ENCODE data around the gene U2SURP.
"Not testable (repeated sequence)": the region's sequence is repeated elsewhere in the genome, so short reads cannot be mapped to it uniquely, and the experiment has no call there.

The U2SURP gene

DNA sequence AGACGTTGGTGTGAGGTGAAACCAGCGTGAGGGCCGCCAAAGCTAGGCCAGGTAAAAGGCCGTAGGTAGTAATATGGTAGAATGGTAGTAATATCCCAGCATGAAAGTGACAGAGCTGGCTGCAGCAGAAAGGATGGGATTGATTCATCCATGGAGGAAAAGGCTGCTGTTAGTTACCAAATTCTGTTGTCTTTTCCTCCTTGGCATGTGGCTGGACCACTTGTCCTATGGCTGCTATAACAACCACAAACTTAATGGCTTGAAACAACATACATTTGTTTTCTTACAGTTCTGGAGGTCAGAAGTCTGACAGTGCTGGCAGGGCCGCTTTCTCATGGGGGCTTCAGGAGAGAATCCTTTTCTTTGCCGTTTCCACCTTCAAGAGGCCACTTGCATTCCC lies 70.4 kb downstream of the U2SURP start:
- DNase-seq (ENCODE audit: low read depth), result no peak

DNA sequence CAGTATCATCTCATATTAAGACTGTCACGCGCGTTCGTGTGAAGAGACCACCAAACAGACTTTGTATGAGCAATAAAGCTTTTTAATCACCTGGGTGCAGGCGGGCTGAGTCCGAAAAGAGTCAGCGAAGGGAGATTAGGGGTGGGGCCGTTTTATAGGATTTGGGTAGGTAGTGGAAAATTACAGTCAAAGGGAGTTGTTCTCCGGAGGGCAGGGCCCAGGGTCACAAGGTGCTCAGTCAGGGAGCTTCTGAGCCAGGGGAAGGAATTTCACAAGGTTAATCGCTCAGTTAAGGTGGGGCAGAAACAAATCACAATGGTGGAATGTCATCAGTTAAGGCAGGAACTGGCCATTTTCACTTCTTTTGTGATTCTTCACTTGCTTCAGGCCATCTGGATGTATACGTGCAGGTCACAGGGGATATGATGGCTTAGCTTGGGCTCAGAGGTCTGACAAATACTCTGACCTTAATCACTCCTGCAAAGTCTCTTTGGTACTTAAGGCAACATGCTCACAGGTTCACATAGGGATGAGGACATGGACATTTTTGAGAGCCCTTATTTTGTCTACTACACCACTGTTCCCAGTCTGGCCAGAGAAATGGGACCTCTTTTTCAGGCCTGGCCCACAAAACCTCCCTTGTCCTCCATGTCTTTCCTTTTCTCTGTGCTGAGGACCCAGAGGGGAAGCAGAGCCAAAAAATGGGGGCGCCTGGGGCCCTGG lies 71.1 kb downstream of the U2SURP start:
- not testable (repeated sequence) for DNase-seq (ENCODE audit: low read depth)

DNA sequence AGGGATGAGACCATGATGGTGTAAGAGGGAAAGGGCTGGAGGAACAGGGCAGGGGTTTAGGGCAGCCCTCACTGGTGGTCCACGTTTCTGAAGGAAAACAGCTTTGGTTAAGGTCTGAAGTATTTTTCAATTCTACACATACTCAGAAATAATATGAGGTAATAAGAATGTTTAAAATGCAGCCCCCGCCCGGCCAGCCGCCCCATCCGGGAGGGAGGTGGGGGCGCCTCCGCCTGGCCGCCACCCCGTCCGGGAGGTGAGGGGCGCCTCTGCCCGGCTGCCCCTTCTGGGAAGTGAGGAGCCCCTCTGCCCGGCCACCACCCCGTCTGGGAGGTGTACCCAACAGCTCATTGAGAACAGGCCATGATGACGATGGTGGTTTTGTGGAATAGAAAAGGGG lies 72.2 kb downstream of the U2SURP start:
- DNase-seq (ENCODE audit: low read depth), result not testable (repeated sequence)

DNA sequence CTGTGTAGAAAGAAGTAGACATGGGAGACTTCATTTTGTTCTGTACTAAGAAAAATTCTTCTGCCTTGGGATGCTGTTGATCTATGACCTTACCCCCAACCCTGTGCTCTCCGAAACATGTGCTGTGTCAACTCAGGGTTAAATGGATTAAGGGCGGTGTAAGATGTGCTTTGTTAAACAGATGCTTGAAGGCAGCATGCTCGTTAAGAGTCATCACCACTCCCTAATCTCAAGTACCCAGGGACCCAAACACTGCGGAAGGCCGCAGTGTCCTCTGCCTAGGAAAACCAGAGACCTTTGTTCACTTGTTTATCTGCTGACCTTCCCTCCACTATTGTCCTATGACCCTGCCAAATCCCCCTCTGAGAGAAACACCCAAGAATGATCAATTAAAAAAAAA lies 72.6 kb downstream of the U2SURP start:
- DNase-seq (ENCODE audit: low read depth), result not testable (repeated sequence)

DNA sequence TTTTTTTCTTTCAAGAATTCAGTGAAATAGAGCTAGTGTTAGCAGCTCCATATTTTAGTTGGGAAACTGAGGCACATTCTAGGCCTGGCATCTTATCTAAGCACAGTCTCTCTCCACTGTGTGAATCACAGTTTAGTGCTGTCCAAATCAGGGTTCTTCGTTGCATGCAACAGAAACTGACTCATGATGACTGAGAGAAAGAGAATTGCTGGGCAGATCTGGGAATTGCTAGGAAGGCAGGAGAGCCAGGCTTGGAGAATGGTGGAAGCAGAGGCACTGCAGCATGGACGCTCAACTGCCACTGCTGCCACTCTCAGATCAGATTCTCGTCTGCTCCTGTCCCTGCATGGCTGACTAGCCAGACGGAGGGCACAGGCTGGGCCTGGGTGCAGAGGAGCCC lies 77.5 kb downstream of the U2SURP start:
- no peak for DNase-seq (ENCODE audit: low read depth)

DNA sequence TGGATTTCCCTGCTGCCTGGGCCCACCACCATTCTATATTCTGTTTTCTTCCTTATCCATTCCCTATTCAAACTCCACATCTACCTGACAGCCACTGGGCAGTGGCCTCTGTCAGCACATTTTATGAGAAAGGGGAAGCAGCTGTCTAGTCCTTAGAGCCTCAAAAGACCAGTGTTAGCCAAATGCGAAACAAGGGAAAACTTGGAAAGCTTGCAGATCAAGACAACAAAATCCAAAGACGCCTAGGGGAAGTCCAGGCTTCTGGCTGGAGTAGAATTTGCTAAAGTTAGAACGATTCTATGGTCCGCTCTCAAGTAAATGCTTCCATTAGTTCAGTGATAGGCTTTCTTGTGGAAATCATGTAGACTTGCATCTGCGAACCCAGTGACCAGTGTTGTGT lies 78.8 kb downstream of the U2SURP start:
- no peak for DNase-seq (ENCODE audit: low read depth)

DNA sequence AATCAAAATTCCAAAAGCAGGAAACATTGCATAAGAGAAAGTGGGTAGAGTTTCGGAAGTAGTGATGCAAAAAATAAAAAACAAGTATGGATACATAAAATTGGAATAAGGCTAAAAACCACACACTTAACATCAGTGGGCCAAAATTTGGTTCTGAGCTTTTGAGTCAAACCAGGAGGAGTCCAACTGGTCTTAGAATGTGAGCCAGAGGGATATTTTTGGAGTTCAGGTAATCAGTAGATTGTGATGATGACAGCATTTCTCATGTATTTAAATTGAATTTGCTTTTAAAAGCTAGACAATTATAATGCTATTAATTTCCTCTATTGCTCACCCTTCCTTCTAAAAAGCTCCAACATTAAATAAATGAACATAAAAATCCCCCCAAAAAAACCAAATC lies 80.0 kb downstream of the U2SURP start:
- DNase-seq (ENCODE audit: low read depth), result no peak

DNA sequence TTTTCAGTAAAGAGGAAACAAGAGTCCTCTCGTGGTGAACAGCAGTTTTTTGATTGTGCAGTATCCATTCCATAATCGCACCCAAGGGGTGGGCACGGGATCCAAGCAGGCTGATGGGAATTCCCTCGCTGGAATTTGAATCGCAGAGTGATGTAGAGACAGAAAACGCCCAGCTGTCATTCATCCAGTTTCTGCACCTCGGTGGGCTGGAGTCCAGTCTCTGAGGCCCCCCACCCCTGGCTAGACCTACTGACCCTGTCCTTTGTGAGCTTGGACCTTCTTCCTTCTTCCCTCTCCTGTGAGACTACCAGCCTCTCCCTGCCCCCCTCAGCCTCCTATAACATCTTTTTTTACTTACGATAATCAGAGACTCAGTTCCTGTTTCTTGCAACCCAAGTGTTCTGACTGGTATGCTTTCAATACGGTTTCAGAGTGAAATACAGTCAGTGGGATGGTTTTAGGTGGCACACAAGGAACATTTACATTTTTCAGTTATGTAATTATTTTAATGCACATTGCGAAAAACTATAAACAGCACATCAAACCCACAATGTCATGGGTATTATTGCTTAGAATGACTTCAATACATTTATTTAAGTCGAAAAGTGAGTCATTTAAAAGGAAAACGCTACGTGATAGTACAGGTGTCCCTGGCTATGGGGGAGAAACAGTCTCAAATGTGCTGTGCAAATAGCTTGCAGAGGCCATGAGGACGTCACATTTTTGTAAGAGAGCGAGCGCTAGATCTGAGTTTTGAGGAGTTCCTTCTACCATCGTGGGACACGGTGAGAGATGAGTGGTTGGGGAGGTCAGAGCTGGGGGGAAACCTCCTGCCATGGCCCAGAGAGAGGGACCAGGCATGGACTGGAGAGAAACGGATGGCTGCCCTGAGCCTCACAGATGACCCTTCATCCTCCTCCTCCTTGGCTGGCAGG lies 80.7 kb downstream of the U2SURP start:
- no peak for DNase-seq (ENCODE audit: low read depth)

DNA sequence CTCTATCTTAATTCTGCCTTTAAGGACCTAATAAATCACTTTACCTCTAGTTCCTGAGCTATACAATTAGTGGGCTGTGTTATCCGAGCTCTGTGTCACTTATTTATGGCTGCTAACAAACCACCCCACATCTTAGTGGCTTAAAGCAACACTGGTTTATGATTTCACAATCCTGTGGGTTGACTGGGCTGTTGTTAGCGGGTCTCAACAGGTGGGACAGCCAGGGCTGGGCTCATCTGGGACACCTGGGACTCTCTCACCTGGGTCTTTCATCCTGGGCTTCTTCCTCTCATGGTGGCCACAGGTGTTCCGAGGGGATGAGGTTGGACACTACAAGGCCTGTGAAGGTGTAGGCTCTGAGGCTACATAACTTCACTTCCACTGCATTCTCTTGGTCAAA lies 82.4 kb downstream of the U2SURP start:
- no peak for DNase-seq (ENCODE audit: low read depth)

DNA sequence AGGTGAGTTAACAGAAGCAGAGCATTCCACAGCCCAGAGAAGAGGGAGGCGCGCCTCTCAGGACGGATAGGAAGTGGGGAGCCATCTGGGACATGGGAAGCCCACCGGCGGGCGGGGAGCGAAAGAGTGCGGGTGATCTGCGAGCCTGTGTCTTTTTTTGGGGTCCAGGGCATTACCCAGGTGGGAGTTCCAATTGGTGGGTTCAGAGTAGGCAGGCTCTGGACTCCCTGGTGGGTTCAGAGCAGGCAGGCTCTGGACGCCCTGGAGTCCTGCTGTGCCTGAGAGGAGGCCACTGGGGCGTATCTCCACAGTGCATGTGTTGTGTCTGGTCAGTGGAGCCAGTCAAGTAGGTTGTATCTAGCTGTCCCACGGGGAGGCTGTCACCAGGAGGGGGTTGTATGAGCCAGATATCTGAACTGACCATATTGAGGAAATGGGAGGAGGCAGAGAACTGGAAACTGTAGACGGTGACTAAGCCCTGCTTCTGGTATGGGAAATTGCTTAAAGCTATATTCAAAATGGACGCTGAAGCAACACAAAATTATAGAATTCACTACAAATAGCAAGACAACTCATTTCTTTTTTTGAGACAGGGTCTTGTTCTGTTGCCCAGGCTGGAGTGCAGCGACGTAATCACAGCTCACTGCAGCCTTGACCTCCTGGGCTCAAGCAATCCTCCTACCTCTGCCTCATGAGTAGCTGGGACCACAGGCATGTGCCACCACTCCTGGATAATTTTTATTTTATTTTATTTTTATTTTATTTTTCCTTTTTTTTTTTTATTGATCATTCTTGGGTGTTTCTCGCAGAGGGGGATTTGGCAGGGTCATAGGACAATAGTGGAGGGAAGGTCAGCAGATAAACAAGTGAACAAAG lies 83.7 kb downstream of the U2SURP start:
- DNase-seq (ENCODE audit: low read depth), result no peak

DNA sequence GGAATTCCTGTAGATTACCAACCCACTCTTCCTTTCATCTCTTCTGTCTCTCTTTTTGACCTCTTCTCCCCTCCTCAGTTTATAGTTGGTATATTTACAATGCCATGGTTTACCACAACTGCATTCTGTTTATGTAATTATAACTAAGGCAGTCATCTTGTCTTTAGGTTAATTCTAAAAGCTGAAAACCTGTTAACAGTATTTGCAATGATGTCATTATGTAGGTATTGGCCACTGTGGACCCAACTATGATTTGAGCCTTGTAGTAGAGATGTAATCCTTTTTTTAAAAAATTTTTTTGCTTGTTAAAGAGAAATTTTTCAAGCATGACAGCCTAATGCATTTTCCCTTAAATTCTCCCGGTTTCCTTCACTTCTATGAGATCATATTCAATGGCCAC lies 87.5 kb downstream of the U2SURP start:
- no peak for DNase-seq (ENCODE audit: low read depth)

DNA sequence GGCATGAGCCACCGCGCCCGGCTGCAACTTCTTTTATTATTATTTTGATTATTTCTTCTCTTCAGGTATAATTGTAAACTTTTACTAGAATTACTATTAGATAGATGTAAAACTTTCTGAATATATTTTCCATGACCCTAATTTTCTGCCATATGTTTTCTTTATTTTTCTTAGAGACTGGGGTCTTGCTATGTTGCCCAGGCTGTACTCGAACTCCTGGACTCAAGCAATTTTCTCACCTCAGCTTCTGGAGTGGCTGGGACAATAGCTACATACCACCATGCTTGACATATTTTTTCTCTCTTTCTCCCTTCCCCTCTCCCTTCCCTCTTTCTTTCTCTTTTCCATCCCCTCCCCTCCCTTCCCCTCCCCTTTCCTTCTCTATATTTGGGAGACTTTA lies 88.6 kb downstream of the U2SURP start:
- no peak for DNase-seq (ENCODE audit: low read depth)

DNA sequence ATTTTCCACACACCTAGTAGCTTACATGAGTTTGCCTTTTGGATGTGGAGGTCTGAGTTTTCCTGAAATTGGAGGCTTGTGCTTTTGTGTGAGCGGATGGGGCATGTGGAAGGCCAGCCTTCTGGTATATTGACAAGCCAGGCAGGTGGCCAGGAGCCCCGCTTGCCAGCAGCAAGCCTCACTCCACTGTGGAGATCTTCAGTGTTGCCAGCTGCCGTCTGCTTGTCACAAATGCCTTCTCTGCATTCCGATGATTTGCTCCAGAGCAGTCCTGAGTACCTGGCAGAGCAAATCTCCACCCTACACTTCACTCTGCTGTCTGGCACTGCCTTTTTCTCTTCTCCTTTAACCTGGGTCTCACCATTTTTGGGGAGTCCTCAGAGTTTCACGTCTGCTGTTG lies 89.1 kb downstream of the U2SURP start:
- no peak for DNase-seq (ENCODE audit: low read depth)

DNA sequence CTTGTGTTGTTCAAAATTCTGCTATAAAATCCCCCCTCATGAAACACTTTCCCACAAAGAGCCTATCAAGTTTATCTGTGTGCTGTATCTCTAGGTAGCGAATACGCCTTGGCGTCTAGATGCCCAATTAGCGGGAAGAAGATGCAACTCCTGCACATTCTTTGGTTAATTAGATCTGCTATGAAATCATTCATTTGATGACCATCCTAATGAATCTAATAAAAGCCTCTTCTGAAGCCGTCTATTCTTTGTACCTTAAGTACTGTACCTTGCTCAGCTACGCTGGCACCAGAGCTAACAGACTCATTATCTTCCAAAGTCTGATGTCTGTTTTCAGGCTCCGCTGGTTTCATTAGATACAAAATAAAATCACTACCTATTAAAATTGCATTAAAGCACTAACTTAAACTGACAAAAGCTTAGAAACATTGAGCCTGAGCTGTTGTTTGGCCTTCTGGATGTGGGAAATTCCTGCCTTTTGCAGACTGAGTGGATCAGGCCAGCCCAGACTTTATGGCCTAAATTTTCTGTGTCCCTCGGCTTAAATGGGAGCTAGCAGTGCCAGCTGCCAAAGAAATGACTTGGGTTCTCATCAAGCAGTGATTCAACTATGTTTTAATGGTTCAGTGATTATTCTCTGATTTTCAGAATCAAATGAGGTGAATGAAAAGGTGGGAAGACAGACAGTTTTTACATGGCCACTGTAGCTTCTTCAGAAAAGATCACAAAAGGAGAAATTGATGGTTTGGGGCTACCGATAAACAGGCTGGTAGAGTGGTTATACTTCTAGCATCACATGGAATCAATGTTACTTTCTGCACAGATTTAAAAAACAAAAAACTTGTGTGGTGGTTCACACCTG lies 89.8 kb downstream of the U2SURP start:
- no peak for DNase-seq (ENCODE audit: low read depth)

DNA sequence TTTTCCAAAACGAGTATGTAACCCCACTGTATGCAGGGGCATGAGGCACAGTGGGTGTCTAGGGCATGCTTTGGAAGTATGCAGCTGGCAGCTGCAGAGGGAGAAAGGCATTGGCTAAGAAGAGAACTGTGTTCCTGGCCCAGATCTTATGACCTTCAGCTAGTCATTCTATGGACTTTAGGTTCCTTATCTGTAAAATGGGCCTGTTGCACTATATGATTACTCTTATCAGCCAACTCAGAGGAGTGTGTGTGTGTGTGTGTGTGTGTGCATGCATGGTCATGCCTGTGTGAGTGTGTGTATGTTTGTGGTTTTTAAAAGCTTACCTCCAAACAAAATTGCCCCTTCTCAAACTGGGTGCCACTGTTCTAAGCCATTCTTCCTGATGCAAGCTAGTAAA lies 90.8 kb downstream of the U2SURP start:
- no peak for DNase-seq (ENCODE audit: low read depth)

DNA sequence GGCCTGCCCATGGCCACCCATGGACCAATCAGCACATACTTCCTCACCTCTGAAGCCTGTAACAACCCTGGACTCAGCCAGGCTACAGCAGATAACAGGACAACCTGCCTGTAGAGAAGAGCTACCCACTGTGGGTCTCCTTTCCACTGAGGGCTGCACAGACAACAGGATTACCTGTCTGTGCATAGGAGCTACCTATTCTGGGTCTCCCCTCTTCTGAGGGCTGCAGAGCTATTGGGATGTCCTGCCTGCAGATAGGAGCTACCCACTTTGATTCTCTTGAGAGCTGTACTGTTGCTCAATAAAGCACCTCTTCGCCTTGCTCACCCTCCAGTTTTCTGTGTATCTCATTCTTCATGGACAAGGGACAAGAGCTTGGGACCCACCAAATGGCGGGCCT lies 94.4 kb downstream of the U2SURP start:
- DNase-seq (ENCODE audit: low read depth), result no peak

DNA sequence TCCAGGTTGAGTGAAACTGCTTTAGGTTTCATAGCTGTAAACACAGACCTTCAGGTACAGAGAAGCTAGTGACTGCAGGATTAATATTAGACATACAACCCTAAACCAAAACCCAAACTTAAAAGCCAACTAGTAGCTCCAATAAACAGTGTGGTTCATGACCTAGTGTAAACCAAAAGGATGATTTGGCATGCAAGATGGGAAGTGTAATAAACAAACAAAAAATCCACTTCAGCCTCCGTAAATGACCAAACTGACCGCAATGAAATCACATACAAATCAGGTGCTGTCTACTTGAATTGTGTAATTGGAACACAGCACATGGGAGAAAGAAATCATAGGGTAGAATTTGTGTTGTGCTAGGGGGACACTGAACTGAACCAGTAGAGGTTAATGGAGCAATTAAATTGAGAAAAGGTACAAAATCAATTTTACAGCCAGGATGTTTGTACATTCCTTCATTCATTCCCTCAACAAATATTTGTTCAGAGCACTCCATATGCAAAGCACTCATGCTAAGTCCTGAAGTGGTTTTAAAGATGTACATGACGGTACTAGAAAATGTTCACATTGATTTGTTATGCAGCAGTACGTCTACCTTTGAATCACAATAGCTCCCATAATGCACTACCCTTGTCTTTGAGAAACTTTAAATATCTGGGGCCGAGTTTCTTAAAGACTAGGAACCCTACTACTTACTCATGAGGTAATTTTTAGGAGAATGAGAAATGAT lies 96.8 kb downstream of the U2SURP start:
- no peak for DNase-seq (ENCODE audit: low read depth)

DNA sequence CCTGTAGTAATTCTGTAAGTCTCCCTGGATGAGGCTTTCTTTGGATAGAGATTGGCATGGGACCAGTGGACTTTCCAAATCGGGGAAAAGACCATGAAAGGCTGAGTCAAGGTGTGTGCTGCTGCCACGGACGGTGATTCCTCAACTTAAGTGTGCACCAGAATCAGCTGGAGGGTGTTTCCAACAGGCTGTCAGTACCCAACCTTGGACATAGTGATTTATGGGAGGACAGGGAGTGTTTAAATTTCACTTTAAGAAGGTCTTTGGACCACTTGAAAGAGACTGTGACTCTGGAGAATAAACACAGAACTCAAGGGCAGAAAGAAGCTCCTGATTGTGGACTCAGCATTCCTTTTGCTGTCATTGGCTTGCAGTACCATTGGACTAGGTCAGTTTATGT lies 97.8 kb downstream of the U2SURP start:
- no peak for DNase-seq (ENCODE audit: low read depth)

DNA sequence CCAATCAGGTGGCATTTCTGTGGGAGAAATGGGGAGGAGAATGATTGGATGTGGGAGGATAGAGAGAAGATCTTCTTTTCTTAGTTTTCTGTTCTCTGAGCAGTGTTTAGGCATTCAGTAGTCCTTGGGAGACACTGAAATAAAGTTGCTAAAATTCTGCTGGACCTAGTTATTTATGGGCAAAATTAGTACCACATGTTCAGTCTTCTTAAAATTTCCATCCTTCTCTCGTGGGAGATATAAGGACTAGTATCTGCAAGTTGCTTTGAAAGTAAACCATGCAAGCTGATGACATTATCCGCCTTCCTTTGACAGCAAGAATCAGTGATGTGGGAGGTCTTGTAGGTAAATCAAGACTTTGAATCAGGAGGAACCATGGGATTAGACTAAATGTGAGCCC lies 98.3 kb downstream of the U2SURP start:
- no peak for DNase-seq (ENCODE audit: low read depth)

DNA sequence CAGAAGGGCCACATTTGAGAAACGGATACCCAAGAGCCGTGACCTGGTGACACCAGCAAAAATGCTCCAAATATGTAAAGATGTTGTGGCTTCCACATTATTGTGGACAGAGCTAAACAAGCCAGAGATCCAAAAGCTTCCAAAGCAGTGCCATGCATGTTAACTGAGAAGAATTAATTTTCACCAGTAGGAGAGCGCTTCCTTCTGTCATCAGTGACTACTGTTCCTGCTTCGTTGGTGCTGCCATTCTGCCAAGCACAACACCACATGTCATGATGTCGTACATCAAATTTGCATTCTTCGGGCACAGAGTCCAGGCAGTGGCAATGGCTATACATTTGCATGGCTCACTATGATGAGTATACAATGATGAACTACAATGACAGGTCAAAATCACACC lies 99.1 kb downstream of the U2SURP start:
- no peak for DNase-seq (ENCODE audit: low read depth)

Measured in stimulated activated CD8-positive, alpha-beta memory T cell treated with anti-CD3 and anti-CD28 coated beads, Interleukin-15, amount 100 ng/mL, for 1 hour (primary cell).